AG04450 (cell line): ENCODE measurements around the gene TRIM54. TPM values are rescaled to one million over a fixed set of nuclear protein-coding genes. Genes with fewer than 3 reads are reported as not detected.

Experiments
- CTCF ChIA-PET: fragments of 300-600, 350-600 bp; formaldehyde crosslinking; extraction: SDS; loops from one replicate; lab custom pipeline; 2022; ENCODE audit warnings: antibody characterized with exemption, inconsistent platforms; lab: Charles Lee
- POLR2A ChIA-PET: fragments of 350-600 bp; formaldehyde crosslinking; extraction: SDS; loops from one replicate; lab custom pipeline; 2021; ENCODE audit warnings: antibody characterized with exemption, inconsistent platforms; lab: Yijun Ruan, JAX
- DNase-seq: peaks from one replicate; pipeline ENCODE4 v3.0.0-alpha.2; 2011; ENCODE audit warnings: low read depth, low spot score
- H3K27ac ChIP-seq: one replicate; pipeline ENCODE4 v1.5.1; 2012; ENCODE audit warnings: low read depth, low read length, control low read depth
- H3K27me3 ChIP-seq: one replicate; pipeline ENCODE4 v1.6.0; 2012; ENCODE audit warnings: low read length; ENCODE audit not compliant: control insufficient read depth, insufficient read depth
- H3K4me3 ChIP-seq: 2 replicates; pipeline ENCODE4 v1.5.1; 2011; ENCODE audit warnings: mild to moderate bottlenecking, low read depth, low read length, control low read depth
- H3K9me3 ChIP-seq: 2 replicates; pipeline ENCODE4 v1.5.1; 2012; ENCODE audit warnings: low read length; ENCODE audit not compliant: control insufficient read depth, insufficient read depth
- CTCF ChIP-seq: IDR thresholded peaks from 2 replicates; pipeline ENCODE4 v1.5.1; 2011; ENCODE audit warnings: low read depth, low read length, control low read depth, inconsistent platforms
- polyA plus RNA-seq: library from polyadenylated mRNA; depleted of rRNA; stranded (reverse); fragments of >200 nt; gene quantifications from 2 replicates; pipeline ENCODE4 v1.2.3, GENCODE V29; 2011

The TRIM54 gene
- polyA plus RNA-seq, 1 experiment: 0.05 TPM

DNA sequence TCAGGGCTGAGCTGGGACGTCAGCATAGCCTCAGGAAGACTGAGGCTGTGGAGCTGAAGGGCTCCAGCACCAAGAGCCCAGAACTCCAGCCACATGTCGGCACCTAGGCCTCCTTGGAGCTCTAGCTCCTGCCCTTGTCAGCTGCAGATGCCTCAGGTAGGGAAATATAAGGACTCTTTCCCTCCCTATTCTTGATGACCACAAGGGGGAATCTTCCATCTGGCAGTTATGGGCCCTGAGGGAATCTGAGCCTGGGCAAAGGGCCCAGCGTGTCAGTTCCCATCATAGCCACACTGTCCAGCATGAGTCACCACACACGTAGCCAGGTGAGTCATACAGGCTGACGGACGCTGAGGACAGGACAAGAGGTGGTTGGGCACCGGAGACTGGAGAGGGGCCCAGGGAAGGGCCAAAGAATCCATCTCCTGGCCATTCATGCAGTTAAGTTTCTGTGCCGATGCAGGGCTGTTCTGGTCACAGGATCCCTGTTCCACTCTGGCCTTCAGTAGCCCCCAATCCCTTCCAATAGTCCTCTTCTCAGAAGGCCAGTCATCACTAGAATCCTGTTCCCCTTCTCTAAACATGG is 38.8 kb downstream of the TRIM54 start:
- no peaks in the 10 kb centered on the region for H3K9me3 ChIP-seq
- peak; percentile 96 for DNase-seq
- peak; percentile 74 for TF ChIP-seq CTCF
- H3K4me3 ChIP-seq: peak overlapping the region; percentile 11
- H3K27ac ChIP-seq: peak overlapping the region; percentile 90
- no peaks in the 10 kb centered on the region for H3K27me3 ChIP-seq
- ChIA-PET POLR2A (no interaction called here), CTCF (interaction anchor here (0.5 to 3.4 kb wide), 5 partner anchors 12 to 309 kb away, joined by 3 to 18 read pairs (median 6); no protein-coding TSS in a partner anchor)

DNA sequence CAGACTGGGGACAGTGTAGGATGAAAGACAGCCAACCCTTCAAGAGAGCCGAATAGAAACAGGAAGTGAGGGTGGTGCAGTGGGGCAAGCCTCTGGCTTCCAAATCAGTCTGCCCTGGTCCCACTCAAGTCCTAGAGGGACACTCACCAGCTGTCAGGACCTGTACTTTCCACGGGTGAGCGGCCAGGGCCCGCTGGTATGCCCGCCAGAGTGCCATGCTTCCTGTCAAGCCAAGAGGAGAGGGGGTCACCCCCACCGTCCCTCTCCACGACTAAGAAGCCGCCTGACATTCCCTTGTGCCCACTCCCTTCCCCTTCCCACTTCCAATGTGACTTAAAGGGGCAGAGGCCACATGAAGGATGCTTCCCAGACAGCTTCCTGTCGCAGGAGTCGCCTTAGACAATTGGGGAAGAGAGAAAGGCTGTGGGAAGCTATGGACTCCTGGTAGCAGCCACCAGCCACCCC is 40.1 kb downstream of the TRIM54 start:
- no peak for TF ChIP-seq CTCF
- ChIA-PET CTCF (interaction anchor here (1.5 to 3.4 kb wide), 2 partner anchors 19 to 35 kb away, joined by 5 to 18 read pairs; partner anchors contain the start of gene GTF3C2), POLR2A (interaction anchor here (0.6 to 2.0 kb wide), 5 partner anchors 10 to 550 kb away, joined by 3 to 9 read pairs (median 3); partner anchors contain the start of gene GTF3C2)
- no peaks in the 10 kb centered on the region for H3K27me3 ChIP-seq
- no peaks in the 10 kb centered on the region for H3K9me3 ChIP-seq
- H3K27ac ChIP-seq: peak overlapping the region; percentile 95
- peak overlapping the region; percentile 90 for H3K4me3 ChIP-seq
- no peak for DNase-seq

GRCh38 chr2:27322766-27323595 is 40.8 kb downstream of the TRIM54 start, which contains the start of gene MPV17:
MPV17 (minus strand) TSS chr2:27323097; CDS start chr2:27322517, 580 bp downstream.
- DNase-seq: peak; percentile 78
- Histone ChIP-seq H3K4me3 (peak within 1 kb of the TSS; percentile 90), H3K9me3 (no peaks in the 10 kb centered on the region), H3K27me3 (no peaks in the 10 kb centered on the region), H3K27ac (peak within 1 kb of the TSS; percentile 95)
- ChIA-PET CTCF (interaction anchor here (1.4 to 3.4 kb wide), 3 partner anchors 19 to 43 kb away, joined by 5 to 18 read pairs (median 5); partner anchors contain the start of gene GTF3C2), POLR2A (interaction anchor here (0.6 to 2.0 kb wide), 6 partner anchors 11 to 550 kb away, joined by 3 to 9 read pairs (median 3); partner anchors contain the start of genes GTF3C2 and PREB)
- TF ChIP-seq CTCF: no peak

DNA sequence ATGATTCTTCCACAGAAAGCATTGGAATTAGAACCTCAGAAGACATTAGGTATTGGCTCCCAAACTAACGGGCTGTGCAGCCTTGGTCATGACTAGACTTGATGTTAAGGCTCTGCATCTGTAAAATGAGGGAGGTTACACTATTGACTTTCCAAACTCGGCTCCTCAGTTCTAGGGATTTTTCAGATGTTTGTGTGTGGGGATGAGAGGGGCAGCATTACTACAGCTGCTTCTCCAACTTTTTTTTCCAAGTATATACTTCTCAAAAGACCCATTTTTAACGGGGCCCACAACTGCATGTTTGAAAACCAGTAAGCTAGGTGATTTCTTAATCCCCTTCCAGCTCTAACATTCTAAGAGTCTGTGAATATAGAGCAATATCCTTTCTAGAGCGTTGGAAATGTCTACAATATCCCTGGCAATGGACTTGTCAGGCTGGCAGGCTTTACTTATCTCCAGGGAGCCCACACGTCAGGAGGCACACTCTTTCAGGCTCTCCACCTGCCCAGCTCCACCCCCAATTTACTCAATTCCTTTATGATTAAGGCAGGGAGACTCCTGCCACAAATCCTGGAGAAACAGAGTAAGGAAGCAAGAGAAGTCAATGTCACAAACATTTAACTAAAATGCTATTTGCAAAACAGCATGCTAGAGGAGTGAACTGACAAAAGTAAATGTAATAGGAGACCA is 41.5 kb downstream of the TRIM54 start:
- POLR2A ChIA-PET: interaction anchor here (0.8 to 2.0 kb wide), 3 partner anchors 12 to 189 kb away, joined by 3 to 9 read pairs (median 3); partner anchors contain the start of gene PREB

More for the DNA sequence above, 41.5 kb downstream of the TRIM54 start:
- Histone ChIP-seq H3K27me3 (no peaks in the 10 kb centered on the region), H3K27ac (peak overlapping the region; percentile 95), H3K4me3 (peak overlapping the region; percentile 90), H3K9me3 (no peaks in the 10 kb centered on the region)
- CTCF ChIA-PET: interaction anchor here (1.4 to 3.4 kb wide), 3 partner anchors 20 to 44 kb away, joined by 5 to 18 read pairs (median 5); partner anchors contain the start of gene GTF3C2
- DNase-seq: no peak
- no peak for TF ChIP-seq CTCF
